Activated CD8-positive, alpha-beta T cell treated with anti-CD3 and anti-CD28 coated beads for 36 hours (primary cell): Measurements from ENCODE around the gene BEAN1. TPM values are rescaled to one million over a fixed set of nuclear protein-coding genes. Genes with fewer than 3 reads are reported as not detected.

Experiments used
- ATAC-seq: fragments of 200-7000 bp; cut with Tn5 transposase; one replicate; pipeline ENCODE4 v1.10.0; 2021; ENCODE audit warnings: mild to moderate bottlenecking, moderate library complexity
- CTCF ChIA-PET: fragments of 350-600 bp; sonication (Branson Sonifier 250); formaldehyde crosslinking; loops from one replicate; lab custom pipeline; 2021; ENCODE audit warnings: antibody characterized with exemption; lab: Charles Lee
- POLR2A ChIA-PET: fragments of 350-600 bp; sonication (Branson Sonifier 250); formaldehyde crosslinking; loops from one replicate; lab custom pipeline; 2021; ENCODE audit warnings: antibody characterized with exemption; lab: Charles Lee
- DNase-seq: peaks from one replicate; pipeline ENCODE4 v3.0.0-alpha.2; 2020
- H3K27ac Mint-ChIP-seq: one replicate; pipeline ENCODE4 v1.8.0; 2021; ENCODE audit warnings: mild to moderate bottlenecking, mixed read lengths
- H3K27me3 Mint-ChIP-seq: one replicate; pipeline ENCODE4 v1.8.0; 2021; ENCODE audit warnings: mixed read lengths
- H3K36me3 Mint-ChIP-seq: one replicate; pipeline ENCODE4 v1.8.0; 2021; ENCODE audit warnings: low read depth, mixed read lengths
- H3K4me1 Mint-ChIP-seq: one replicate; pipeline ENCODE4 v1.8.0; 2021; ENCODE audit warnings: low read depth, mixed read lengths
- H3K4me3 Mint-ChIP-seq: one replicate; pipeline ENCODE4 v1.8.0; 2021; ENCODE audit warnings: mild to moderate bottlenecking, moderate library complexity, mixed read lengths
- H3K9me3 Mint-ChIP-seq: one replicate; pipeline ENCODE4 v1.8.0; 2021; ENCODE audit warnings: mixed read lengths
- CTCF ChIP-seq: fragments of 200-600 bp; IDR thresholded peaks from one replicate; pipeline ENCODE4 v1.8.0; 2022; ENCODE audit warnings: antibody characterized with exemption, mild to moderate bottlenecking
- intact Hi-C: fragments of 100-400 bp; cut with micrococcal nuclease; formaldehyde crosslinking; loops from one replicate; pipeline ENCODE4 v1.10.0; 2022
- total RNA-seq, 2 experiments: library from RNA; stranded (reverse); gene quantifications; one replicate each; pipeline ENCODE4 v1.2.3, GENCODE V29; 2021

The BEAN1 gene
- total RNA-seq, 2 experiments from 2014 or later = not detected

DNA sequence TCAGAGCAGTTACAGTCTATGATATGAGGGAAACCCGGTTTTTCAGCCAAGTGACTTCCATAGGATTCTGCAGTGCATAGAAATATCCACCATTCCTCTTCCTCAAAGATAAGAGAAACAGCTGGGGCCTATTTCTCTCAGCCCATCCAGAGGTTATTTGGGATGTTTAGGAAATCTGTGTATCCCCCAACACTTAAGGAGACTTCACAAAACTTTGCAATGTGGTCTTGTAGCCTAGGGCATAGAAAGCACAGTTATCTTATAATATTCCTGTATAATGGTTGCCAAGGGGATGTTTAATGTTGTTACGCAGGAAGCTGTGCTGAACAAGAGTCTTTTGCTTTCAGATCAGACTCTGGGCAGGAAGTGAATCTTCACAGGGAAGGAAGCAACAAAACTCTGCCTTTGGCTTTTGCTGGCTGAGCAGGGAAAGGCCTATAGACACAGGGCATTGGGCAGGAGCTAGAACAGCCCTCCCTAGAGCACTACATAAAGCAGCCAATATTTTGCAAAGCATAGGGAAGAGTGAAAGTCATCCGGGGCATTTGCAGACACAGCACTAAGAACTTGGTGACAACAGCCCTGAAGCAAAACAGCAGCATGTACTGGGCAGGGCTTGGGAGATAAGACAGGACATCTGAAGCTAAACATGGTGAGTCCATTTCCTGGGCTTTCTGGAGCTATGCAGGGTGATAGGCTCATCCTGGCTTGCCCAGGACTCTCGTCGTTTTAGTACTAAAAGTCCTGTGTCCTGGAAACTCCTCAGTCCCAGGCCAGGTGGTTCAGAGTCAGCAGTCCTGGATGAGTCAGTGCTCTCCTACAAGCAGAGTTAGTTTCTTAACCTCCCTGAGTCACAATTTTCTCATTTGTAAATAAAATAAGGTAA is 18.7 kb upstream of the BEAN1 start:
- Mint-ChIP-seq H3K36me3 (peaks cover 9% of the 10 kb centered on the region), H3K27me3 (peaks cover 8% of the 10 kb centered on the region), H3K4me3 (peak overlapping the region; percentile 75), H3K27ac (peak overlapping the region; percentile 82), H3K4me1 (peaks cover 23% of the 10 kb centered on the region), H3K9me3 (peaks cover 8% of the 10 kb centered on the region)
- peak; percentile 62 for ATAC-seq
- peak; percentile 33 for DNase-seq
- ChIA-PET POLR2A (interaction anchor here (0.6 to 1.3 kb wide), 2 partner anchors 94 to 422 kb away, joined by 3 read pairs; partner anchors contain the start of gene NAE1), CTCF (interaction anchor here (0.9 to 7.2 kb wide), 13 partner anchors 45 to 330 kb away, joined by 3 to 158 read pairs (median 5); partner anchors contain the start of genes CKLF and CMTM3)
- TF ChIP-seq CTCF = no peak
- intact Hi-C loops = loop anchor here (5.0 kb wide), 2 partner anchors 179 to 199 kb away; no protein-coding TSS in a partner anchor

- Mint-ChIP-seq H3K9me3 (peaks cover 8% of the 10 kb centered on the region), H3K36me3 (peaks cover 9% of the 10 kb centered on the region), H3K27me3 (peaks cover 8% of the 10 kb centered on the region), H3K4me1 (peaks cover 23% of the 10 kb centered on the region), H3K27ac (peak overlapping the region; percentile 82), H3K4me3 (peak overlapping the region; percentile 75)
- ChIA-PET CTCF (interaction anchor here (1.0 to 7.2 kb wide), 7 partner anchors 47 to 242 kb away, joined by 3 to 158 read pairs (median 5); partner anchors contain the start of gene CKLF), POLR2A (interaction anchor here (0.6 kb wide), 1 partner anchor 93 kb away, joined by 3 read pairs; no protein-coding TSS in a partner anchor)
- ATAC-seq (no peak), DNase-seq (no peak)
- TF ChIP-seq CTCF = no peak
- intact Hi-C loops = loop anchor here (5.0 kb wide), 2 partner anchors 178 to 198 kb away; no protein-coding TSS in a partner anchor
These were observed 17.9 kb upstream of the BEAN1 start for GRCh38 chr16:66409156-66409555.

- no peak overlapping the region for H3K27ac Mint-ChIP-seq
- intact Hi-C loops = no loop called here
- CTCF ChIA-PET = no interaction called here
- H3K4me1 Mint-ChIP-seq = peaks cover 20% of the 10 kb centered on the region
- POLR2A ChIA-PET = interaction anchor here (0.6 kb wide), 1 partner anchor 47 kb away, joined by 3 read pairs; no protein-coding TSS in a partner anchor
- no peak overlapping the region for H3K4me3 Mint-ChIP-seq
- DNase-seq (no peak), ATAC-seq (no peak)
- no peak for TF ChIP-seq CTCF
- no peaks in the 10 kb centered on the region for H3K27me3 Mint-ChIP-seq
- peaks cover 8% of the 10 kb centered on the region for H3K9me3 Mint-ChIP-seq
- peaks cover 9% of the 10 kb centered on the region for H3K36me3 Mint-ChIP-seq
These were observed 14.9 kb upstream of the BEAN1 start for GRCh38 chr16:66412182-66412581.

DNA sequence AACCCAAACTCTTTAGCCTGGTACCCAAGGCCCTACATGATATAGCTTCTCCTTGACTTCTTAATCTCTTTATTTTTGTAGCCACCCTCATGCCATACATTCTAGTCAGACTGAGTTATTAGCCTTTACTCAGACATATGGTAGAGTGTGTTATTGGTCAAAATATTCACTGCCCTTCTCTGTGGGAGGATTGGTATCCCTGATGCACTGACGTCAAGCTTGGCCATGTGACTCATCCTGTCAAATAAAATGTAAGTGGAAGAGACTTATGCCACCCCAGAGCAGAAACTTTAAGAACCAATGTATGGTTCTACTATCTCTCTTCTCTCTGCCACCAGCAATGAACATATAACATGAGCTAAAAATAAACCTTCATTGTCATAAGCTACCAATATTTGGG is 12.2 kb upstream of the BEAN1 start:
- Mint-ChIP-seq H3K27me3 (no peaks in the 10 kb centered on the region), H3K4me1 (no peaks in the 10 kb centered on the region), H3K9me3 (peaks cover 8% of the 10 kb centered on the region), H3K36me3 (peaks cover 7% of the 10 kb centered on the region), H3K27ac (no peak overlapping the region), H3K4me3 (no peak overlapping the region)
- no peak for TF ChIP-seq CTCF
- ChIA-PET CTCF (interaction anchor here (1.0 to 2.0 kb wide), 3 partner anchors 8 to 194 kb away, joined by 3 to 8 read pairs (median 3); no protein-coding TSS in a partner anchor), POLR2A (no interaction called here)
- DNase-seq (no peak), ATAC-seq (no peak)
- intact Hi-C loops = no loop called here
